Stimulated activated naive B cell treated with anti-CD40 and anti-IgM and Interleukin-4, amounts not matched to agents 10 μg/mL and 1 μg/mL and 100 μg/mL, for 72 hours (primary cell): ENCODE data around the gene GNA12.

ENCODE experiments used
- ATAC-seq, 2 donors: fragments of 150-1000 bp; cut with Tn5 transposase; replicated peaks; 2 replicates each; pipeline ENCODE4 v1.10.0; 2021; ENCODE audit warnings: moderate library complexity in 1 of 2
- DNase-seq: peaks from one replicate; pipeline ENCODE4 v3.0.0; 2021
- H3K27ac Mint-ChIP-seq: one replicate; pipeline ENCODE4 v1.8.0; 2022; ENCODE audit warnings: mild to moderate bottlenecking, mixed read lengths
- H3K27me3 Mint-ChIP-seq, 2 donors: one replicate each; pipeline ENCODE4 v1.8.0; 2022; ENCODE audit warnings: mixed read lengths in 2 of 2
- H3K36me3 Mint-ChIP-seq, 2 donors: one replicate each; pipeline ENCODE4 v1.8.0; 2022; ENCODE audit warnings: mixed read lengths in 2 of 2, mild to moderate bottlenecking in 1 of 2
- H3K4me1 Mint-ChIP-seq, 2 donors: one replicate each; pipeline ENCODE4 v1.8.0; 2022; ENCODE audit warnings: mixed read lengths in 2 of 2, mild to moderate bottlenecking in 1 of 2
- H3K4me3 Mint-ChIP-seq, 2 donors: one replicate each; pipeline ENCODE4 v1.8.0; 2022; ENCODE audit warnings: mild to moderate bottlenecking in 2 of 2, mixed read lengths in 2 of 2, moderate library complexity in 1 of 2
- H3K9me3 Mint-ChIP-seq, 2 donors: one replicate each; pipeline ENCODE4 v1.8.0; 2022; ENCODE audit warnings: mixed read lengths in 2 of 2, mild to moderate bottlenecking in 1 of 2

The GNA12 gene

DNA sequence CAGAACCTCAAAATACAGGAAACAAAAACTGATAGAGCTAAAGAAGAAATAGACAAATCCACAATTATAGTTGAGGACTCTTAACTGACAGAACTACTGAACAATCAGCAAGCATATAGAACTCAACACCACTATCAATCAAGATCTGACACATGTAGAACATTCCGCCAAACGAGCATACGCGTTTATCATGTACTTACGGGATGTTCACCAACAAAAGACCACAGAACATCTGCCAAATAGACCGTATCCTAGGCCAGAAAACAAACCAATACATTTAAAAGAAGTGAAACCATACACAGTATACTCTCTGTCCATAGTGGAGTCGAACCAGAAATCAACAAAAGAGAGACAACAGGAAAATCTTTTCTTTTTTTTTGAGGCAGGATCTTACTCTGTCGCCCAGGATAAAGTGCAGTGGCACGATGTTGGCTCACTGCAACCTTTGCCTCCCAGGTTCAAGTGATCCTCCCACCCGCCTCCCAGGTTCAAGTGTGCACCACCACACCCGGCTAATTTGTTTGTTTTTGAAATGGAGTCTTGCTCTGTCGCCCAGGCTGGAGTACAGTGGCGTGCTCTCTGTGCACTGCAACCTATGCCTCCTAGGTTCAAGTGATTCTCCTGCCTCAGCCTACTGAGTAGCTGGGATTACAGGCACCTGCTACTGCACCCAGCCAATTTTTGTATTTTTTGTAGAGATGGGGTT lies 5.1 kb downstream of the GNA12 start:
- H3K36me3 Mint-ChIP-seq: peaks cover 53 to 70% of the 10 kb centered on the region in 2 donors
- peak overlapping the region; percentile 91 for H3K27ac Mint-ChIP-seq
- peaks cover 55 to 82% of the 10 kb centered on the region in 2 donors for H3K4me1 Mint-ChIP-seq
- ATAC-seq: peak; percentile 90 to 93
- peak; percentile 30 for DNase-seq
- peak overlapping the region; percentile 68 to 69 for H3K4me3 Mint-ChIP-seq
- no peaks in the 10 kb centered on the region for H3K9me3 Mint-ChIP-seq
- no peaks in the 10 kb centered on the region for H3K27me3 Mint-ChIP-seq

DNA sequence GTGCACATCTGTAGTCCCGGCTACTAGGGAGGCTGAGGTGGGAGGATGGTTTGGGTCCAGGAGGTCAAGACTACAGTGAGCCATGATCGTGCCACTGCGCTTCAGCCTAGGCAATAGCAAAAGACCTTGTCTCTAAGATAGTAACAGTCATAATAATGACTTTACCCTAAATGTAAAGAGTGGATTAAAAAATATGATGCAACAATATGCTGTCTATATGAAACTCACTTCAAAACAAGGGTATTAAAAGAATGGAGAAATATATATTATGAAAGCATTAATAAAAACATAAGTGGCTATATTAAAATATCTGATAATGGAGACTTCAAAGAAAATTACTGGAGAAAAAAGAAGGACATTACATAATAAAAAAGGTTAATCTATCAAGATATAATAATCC lies 5.7 kb downstream of the GNA12 start:
- DNase-seq: no peak
- Mint-ChIP-seq H3K36me3 (peaks cover 53 to 73% of the 10 kb centered on the region in 2 donors), H3K4me1 (peaks cover 55 to 82% of the 10 kb centered on the region in 2 donors), H3K4me3 (peak overlapping the region in 1 of 2 donors; percentile 68), H3K27ac (peak overlapping the region; percentile 91), H3K27me3 (no peaks in the 10 kb centered on the region), H3K9me3 (no peaks in the 10 kb centered on the region)
- ATAC-seq: no peak

DNA sequence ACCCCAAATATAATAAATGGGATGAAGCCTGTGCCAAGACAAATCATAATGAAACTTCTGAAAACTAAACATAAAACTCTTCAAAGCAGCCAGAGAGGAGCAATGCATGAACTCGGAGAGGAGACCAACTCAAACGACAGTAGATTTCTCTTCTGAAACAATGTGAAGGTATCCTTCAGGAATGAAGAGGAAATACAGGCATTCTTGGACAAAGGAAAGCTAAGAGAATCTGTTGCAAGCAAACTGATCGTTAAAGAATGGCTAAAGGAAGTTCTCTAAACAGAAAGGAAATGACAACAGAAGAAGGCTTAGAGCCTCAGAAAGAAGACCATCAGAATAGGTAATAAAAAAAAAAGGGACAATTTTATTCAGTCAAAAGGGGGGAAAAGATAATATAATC lies 6.6 kb downstream of the GNA12 start:
- Mint-ChIP-seq H3K36me3 (peaks cover 56 to 74% of the 10 kb centered on the region in 2 donors), H3K4me3 (peak overlapping the region; percentile 14 to 59), H3K27ac (peak overlapping the region; percentile 90), H3K9me3 (no peaks in the 10 kb centered on the region), H3K4me1 (peaks cover 54 to 80% of the 10 kb centered on the region in 2 donors), H3K27me3 (no peaks in the 10 kb centered on the region)
- DNase-seq (no peak), ATAC-seq (no peak)

DNA sequence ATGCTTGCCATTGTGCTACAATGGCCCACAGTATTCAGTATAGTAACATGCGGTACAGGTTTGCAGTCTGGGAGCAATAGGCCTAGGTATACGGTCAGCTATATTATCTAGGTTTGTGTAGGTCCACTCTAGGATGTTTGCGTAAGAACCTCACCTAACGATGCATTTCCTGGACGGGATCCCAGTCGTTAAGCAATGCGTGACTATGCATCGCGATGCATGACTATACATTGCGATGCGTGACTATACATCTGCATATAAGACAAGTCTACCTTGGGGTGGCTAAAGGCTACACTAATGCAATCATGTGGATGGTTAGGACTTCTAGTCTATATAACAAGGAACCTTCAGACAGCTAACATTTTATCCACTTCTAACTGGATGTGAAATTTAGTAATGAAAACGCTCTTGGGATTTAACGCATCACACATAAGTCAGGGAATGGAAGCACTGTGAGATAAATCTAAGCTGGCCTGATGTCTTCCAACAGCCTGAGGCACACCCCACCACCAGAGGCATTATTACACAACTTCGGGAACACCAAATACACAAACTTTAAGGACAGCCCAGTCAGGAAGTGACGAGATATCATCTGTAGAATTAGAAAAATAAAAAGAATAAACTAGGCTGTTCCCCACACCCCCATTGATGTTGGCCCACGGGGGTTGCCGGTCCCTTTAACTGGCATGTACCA lies 9.2 kb downstream of the GNA12 start:
- Mint-ChIP-seq H3K27me3 (no peaks in the 10 kb centered on the region), H3K27ac (no peak overlapping the region), H3K9me3 (no peaks in the 10 kb centered on the region), H3K36me3 (peaks cover 48 to 70% of the 10 kb centered on the region in 2 donors), H3K4me3 (no peak overlapping the region), H3K4me1 (peaks cover 41 to 69% of the 10 kb centered on the region in 2 donors)
- no peak for DNase-seq
- no peak for ATAC-seq

DNA sequence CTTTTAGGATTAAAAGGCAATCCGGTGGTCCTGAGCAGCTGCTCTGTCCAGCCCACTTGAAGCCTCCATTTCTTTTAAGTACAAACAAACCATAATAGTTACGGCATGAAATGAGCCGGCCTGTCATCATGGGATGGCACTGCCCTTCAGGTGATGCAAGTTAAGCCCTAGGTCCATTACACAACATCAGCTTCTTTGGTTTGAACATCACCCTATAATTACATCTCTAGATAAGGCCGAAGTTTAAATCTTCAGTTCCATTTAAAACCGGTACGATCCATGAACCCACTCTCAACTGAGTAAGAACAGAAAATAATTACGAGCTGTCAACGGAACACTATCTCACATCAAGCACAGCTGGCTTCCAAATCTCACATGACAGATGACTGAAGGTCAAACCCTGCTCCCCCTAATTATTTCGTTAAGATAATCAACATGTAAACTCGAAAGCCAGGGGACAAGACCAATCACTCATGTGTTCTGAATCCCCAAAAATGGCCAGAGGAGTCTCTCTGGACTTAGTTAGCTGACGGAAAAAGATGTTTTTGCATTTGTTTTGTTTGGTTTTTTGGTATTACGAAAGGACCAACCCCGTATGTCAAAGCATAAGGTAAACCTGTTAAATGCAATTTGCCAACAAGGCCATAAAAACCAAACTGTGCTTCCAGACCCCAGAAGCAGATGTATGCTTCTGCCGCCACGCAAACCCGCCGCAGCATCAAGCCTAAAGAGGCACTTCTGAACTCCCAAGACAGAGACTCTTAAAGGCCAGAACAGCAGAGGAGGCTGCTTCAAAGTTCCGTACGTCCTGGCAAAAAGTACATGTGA lies 10.8 kb downstream of the GNA12 start:
- no peaks in the 10 kb centered on the region for H3K9me3 Mint-ChIP-seq
- DNase-seq: no peak
- H3K4me1 Mint-ChIP-seq: peaks cover 34 to 66% of the 10 kb centered on the region in 2 donors
- peaks cover 43 to 71% of the 10 kb centered on the region in 2 donors for H3K36me3 Mint-ChIP-seq
- H3K4me3 Mint-ChIP-seq: no peak overlapping the region
- ATAC-seq: no peak
- no peak overlapping the region for H3K27ac Mint-ChIP-seq
- H3K27me3 Mint-ChIP-seq: no peaks in the 10 kb centered on the region

DNA sequence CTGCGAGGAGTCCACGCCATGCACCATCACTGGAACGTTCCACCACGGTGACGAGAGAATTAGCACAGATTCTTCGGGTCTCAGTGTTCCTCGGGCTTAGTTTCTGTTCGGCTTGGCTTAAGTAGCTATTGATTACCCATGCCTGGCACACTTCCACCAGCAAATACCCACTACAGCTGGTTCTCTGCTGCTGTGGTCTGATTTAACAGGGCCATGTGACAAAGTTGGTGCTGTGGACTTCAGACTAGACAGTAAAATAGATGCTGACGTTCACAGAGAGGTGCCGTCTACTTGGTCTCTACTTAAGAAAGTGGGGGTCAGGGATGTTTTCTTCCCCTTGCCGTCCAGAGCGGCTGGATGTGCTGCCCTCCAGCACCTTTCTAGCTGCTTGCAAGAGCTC lies 11.6 kb downstream of the GNA12 start:
- Mint-ChIP-seq H3K4me1 (peaks cover 30 to 61% of the 10 kb centered on the region in 2 donors), H3K9me3 (no peaks in the 10 kb centered on the region), H3K4me3 (no peak overlapping the region), H3K27me3 (no peaks in the 10 kb centered on the region), H3K27ac (peak overlapping the region; percentile 67), H3K36me3 (peaks cover 39 to 67% of the 10 kb centered on the region in 2 donors)
- DNase-seq (no peak), ATAC-seq (no peak)

DNA sequence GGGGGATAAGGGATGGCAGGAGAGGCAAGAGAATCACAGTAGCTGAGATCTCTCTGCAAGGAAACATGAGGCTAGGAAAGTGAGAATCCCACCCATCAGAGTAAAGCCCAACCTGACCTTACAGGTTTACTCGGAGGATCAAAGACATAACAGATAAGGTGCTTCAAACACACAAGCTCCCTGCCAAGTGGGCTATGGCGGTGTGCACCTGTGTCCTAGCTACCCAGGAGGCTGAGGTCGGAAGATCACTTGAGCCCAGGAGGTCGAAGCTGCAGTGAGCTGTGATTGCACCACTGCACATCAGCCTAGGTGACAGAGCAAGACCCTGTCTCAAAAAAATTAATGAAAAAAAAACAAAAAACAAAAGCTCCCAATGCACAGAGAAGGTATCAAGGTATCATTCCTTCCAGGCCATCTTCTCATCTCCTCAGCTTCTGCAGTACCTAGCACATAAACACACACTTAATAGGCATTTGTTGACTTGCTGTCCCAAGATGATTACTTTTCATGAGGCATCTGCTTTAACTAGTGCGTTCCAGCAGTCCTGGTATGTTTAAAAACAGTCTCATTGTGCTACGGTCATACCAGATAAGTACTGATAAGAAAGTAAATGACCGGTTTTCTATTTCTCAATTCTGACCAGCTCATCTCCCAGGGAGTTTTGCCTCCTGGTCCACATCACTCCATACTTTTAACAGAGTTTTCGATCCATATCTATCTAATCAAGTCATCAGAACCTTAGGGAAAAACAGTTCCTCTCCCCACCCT lies 13.3 kb downstream of the GNA12 start:
- DNase-seq: no peak
- H3K4me1 Mint-ChIP-seq: peaks cover 31 to 59% of the 10 kb centered on the region in 2 donors
- H3K36me3 Mint-ChIP-seq: peaks cover 35 to 65% of the 10 kb centered on the region in 2 donors
- H3K9me3 Mint-ChIP-seq: no peaks in the 10 kb centered on the region
- no peak overlapping the region for H3K27ac Mint-ChIP-seq
- no peak overlapping the region for H3K4me3 Mint-ChIP-seq
- no peak for ATAC-seq
- no peaks in the 10 kb centered on the region for H3K27me3 Mint-ChIP-seq

DNA sequence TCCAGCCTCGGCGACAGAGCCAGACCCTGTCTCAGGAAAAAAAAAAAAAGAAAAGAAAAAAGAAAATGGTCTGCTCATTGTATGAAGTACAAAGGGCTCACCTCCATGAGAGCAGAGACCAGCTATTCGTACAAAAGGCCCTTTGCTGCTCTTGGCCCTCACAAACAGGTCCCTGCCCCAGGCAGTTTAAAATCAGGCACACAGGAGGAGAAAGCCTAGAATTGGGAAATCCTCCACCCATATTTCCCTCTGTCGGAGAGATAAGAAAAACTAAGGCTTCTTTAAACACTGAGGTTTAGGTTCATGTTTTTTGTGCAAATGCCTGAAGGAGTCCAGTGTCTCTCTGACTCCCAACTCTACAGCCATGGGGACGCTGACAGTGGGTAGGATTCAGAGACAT lies 15.1 kb downstream of the GNA12 start:
- no peak overlapping the region for H3K4me3 Mint-ChIP-seq
- H3K9me3 Mint-ChIP-seq: no peaks in the 10 kb centered on the region
- peaks cover 40 to 66% of the 10 kb centered on the region in 2 donors for H3K4me1 Mint-ChIP-seq
- H3K27ac Mint-ChIP-seq: no peak overlapping the region
- ATAC-seq (no peak), DNase-seq (no peak)
- H3K36me3 Mint-ChIP-seq: peaks cover 36 to 61% of the 10 kb centered on the region in 2 donors
- no peaks in the 10 kb centered on the region for H3K27me3 Mint-ChIP-seq

DNA sequence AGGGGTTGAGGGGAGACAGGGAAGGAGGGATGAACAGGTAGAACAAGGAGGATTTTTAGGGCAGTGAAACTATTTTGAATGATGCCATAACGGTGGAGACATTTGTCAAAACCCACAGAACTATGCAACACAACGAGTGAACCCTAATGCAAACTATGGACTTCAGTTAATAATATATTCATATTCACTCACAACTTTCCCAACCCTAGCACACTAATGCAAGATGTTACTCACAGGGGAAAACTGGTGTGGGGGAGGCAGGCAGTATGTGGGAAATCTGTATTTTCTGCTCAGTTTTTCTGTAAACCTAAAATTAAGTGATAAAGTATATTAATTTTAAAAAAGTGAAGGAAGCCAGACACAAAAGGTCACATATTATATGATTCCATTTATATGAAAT lies 17.3 kb downstream of the GNA12 start:
- Mint-ChIP-seq H3K4me1 (peaks cover 49 to 75% of the 10 kb centered on the region in 2 donors), H3K27me3 (no peaks in the 10 kb centered on the region), H3K27ac (peak overlapping the region; percentile 9), H3K36me3 (peaks cover 33 to 62% of the 10 kb centered on the region in 2 donors), H3K4me3 (no peak overlapping the region), H3K9me3 (peaks cover 0 to 2% of the 10 kb centered on the region in 2 donors)
- DNase-seq: no peak
- no peak for ATAC-seq

DNA sequence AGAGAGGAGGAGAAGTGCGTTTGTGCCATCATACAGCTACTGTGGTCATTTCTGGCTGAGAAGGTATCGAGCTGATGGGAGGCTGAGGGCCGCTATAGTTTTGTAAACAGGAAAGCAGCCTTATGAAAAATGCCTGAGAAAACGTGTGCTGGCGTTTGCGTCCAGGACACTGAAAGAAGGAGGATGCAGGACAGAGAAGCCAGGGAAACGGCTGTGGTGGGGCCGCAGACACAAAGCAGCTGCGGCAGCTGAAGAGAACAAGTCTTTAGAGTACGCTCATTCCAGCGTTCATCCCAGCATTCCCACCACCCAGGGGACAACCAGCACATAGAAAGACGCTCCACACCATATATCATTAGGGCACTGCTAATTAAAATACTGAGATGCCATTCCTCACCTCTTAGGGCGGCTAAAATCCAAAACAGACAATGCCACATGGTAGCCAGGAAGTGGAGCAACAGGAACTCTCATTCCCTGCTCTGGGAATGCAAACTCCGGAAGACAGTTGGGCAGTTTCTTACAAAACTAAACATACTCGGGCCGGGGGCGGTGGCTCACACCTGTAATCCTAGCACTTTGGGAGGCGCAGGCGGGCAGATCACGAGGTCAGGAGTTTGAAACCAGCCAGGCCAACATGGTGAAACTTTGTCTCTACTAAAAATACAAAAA lies 18.4 kb downstream of the GNA12 start:
- Mint-ChIP-seq H3K9me3 (peaks cover 0 to 2% of the 10 kb centered on the region in 2 donors), H3K27ac (peak overlapping the region; percentile 90), H3K36me3 (peaks cover 37 to 61% of the 10 kb centered on the region in 2 donors), H3K4me3 (peak overlapping the region in 1 of 2 donors; percentile 42), H3K4me1 (peaks cover 54 to 85% of the 10 kb centered on the region in 2 donors), H3K27me3 (no peaks in the 10 kb centered on the region)
- no peak for ATAC-seq
- no peak for DNase-seq

DNA sequence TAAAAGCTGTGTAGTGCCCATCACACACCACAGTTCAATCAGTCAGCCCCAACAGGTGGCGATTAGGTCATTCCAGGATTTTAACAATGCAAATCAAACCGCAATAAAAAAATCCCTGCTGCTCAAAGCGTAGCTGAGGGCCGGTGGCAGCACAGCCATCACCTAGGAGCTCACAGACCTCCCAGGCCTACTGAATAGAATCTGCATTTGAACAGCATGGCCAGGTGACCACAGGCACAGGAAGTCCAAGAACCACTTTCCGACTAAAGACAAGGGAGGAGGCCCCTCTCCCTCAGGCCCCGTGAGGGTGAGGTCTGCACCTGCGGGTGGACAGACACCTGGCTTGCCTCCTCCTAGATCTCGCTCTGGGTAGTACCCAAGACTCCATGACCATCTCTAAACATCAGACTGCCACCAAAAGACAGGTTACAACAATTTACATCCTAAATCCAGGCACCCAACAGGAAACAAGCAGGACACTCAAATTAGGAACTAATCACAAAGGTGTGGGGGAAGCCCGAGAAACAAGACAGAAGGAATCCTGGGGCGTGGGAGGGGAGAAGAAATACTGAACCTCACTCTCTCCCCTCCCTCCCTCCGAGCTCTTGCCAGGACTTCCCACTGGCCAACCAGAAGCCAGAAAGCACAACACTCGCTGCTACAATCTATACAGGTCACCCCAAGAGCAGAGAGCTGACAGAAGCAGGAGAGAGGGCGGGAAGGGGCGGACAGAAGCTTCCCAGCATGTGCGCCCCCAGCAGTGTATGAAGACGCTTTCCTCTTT lies 19.2 kb downstream of the GNA12 start:
- DNase-seq (no peak), ATAC-seq (peak; percentile 19 to 41)
- Mint-ChIP-seq H3K27me3 (no peaks in the 10 kb centered on the region), H3K36me3 (peaks cover 34 to 56% of the 10 kb centered on the region in 2 donors), H3K9me3 (peaks cover 0 to 2% of the 10 kb centered on the region in 2 donors), H3K27ac (peak overlapping the region; percentile 90), H3K4me1 (peaks cover 57 to 84% of the 10 kb centered on the region in 2 donors), H3K4me3 (peak overlapping the region; percentile 42 to 54)

DNA sequence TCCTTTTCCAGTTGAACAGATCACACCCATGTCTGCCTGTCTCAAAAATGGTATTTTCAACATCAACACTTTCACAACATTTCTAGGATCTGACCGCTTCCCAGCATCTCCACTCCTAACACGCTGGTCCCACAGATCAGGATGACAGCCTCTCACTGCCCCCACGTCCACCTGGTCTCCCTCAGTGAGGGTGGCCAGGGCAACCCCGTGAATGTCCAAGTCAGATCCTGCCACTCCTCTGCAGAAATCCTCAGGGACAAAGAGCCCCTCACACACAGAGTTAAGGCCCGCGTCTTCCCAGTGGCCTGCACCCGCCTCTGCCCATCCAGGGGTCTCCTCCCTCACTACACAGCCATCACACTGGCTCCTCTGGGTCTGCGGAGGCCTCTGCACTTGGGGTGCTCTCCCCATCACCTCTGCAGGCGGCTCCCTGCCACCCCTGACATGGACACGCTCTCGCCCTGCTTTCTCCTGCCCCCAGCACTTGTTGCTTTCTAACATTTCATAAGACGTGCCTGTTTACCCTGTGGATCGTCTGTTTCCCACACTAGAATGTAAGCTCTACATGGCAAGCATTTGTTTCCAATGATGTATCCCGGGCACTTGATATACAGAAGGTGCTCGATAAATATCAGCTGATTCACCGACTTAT lies 20.0 kb downstream of the GNA12 start:
- Mint-ChIP-seq H3K4me1 (peaks cover 64 to 84% of the 10 kb centered on the region in 2 donors), H3K4me3 (peak overlapping the region; percentile 4 to 20), H3K27ac (peak overlapping the region; percentile 87), H3K36me3 (peaks cover 32 to 55% of the 10 kb centered on the region in 2 donors), H3K9me3 (peaks cover 0 to 2% of the 10 kb centered on the region in 2 donors), H3K27me3 (no peaks in the 10 kb centered on the region)
- DNase-seq (no peak), ATAC-seq (no peak)
